HEK293T (cell line): Measurements from ENCODE around the gene ZNRF1.

Experiments
- L3MBTL2 ChIP-seq: fragments of 450-650 bp; conservative IDR thresholded peaks from 2 replicates; pipeline ENCODE4 v1.6.1; 2016; ENCODE audit warnings: mild to moderate bottlenecking
- SP1 ChIP-seq: fragments of 450-650 bp; IDR thresholded peaks from 2 replicates; pipeline ENCODE4 v1.6.1; 2017

DNA sequence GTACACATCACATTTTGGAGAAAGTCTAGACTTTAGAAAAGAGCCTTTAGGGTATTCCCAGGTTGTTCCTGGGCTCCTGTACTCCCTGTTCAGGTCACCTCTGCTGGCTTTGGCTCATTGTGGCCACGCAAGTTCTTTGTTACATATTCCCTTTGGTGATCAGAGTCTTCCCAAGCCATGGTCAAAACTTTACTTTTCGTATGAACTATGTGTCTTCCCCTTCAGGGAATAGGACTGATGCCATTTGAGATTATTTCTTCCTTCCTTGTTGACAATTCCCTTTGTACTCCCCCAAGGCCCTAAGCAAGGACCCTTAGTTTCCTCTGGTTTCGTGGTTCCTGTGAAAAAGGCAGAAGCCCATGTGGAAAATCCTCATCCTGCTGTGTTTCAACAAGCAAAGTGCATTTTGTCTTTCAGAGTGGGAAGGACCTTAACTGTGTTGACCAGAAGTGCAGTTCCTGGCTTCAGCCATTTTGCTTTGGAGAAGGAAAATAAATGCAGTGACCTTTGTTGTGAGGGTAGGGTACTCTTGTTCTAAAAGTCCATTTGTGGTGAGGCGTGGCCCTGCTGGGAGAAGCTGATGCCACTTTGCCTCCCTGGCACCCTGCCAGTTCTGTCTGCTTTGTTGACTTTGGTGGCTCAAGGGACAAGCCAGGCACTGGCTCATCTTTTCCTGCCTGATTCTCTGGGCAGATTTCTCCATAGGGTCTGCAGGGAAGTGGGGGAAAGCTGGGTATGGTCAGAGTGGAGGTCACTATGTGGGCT lies 55.1 kb downstream of the ZNRF1 start:
- no peak for TF ChIP-seq SP1
- TF ChIP-seq L3MBTL2, result no peak
